Type B pancreatic cell (in vitro differentiated cells): ENCODE measurements around the gene NRIP1. TPM values are rescaled to one million over a fixed set of nuclear protein-coding genes. Genes with fewer than 3 reads are reported as not detected.

Experiments used
- DNase-seq: peaks from one replicate; pipeline ENCODE4 v3.0.0; 2021; ENCODE audit warnings: mixed read lengths; ENCODE audit not compliant: unreplicated experiment; ENCODE audit errors: extremely low spot score
- H3K27ac Mint-ChIP-seq: 2 replicates; pipeline ENCODE4 v1.8.0; 2021; ENCODE audit warnings: mild to moderate bottlenecking, mixed read lengths
- H3K27me3 Mint-ChIP-seq: 2 replicates; pipeline ENCODE4 v1.8.0; 2021; ENCODE audit warnings: mixed read lengths
- H3K36me3 Mint-ChIP-seq: 2 replicates; pipeline ENCODE4 v1.8.0; 2021; ENCODE audit warnings: mixed read lengths
- H3K4me1 Mint-ChIP-seq: one replicate; pipeline ENCODE4 v1.8.0; 2021; ENCODE audit warnings: mixed read lengths; ENCODE audit not compliant: unreplicated experiment
- H3K4me3 Mint-ChIP-seq: 2 replicates; pipeline ENCODE4 v1.8.0; 2021; ENCODE audit warnings: mild to moderate bottlenecking, mixed read lengths
- H3K9me3 Mint-ChIP-seq: 2 replicates; pipeline ENCODE4 v1.8.0; 2021; ENCODE audit warnings: mixed read lengths
- CTCF ChIP-seq: fragments of 200-600 bp; sonication (generic); conservative IDR thresholded peaks from 2 replicates; pipeline ENCODE4 v1.5.0; 2021; ENCODE audit warnings: antibody characterized with exemption, mild to moderate bottlenecking
- total RNA-seq: library from RNA; stranded (reverse); gene quantifications from 2 replicates; pipeline ENCODE4 v1.2.1, GENCODE V29; 2021; ENCODE audit warnings: low replicate concordance

The NRIP1 gene
- total RNA-seq, 1 donor from 2014 or later = 88.6 TPM

GRCh38 chr21:15050568-15051377 lies 14.0 kb downstream of the NRIP1 start:
- TF ChIP-seq CTCF = no peak
- Mint-ChIP-seq H3K27ac (peak overlapping the region; percentile 42), H3K36me3 (peaks cover 19% of the 10 kb centered on the region), H3K4me3 (peak overlapping the region; percentile 38), H3K4me1 (peaks cover 51% of the 10 kb centered on the region), H3K9me3 (peaks cover 11% of the 10 kb centered on the region), H3K27me3 (no peaks in the 10 kb centered on the region)
- no peak for DNase-seq

- no peak for TF ChIP-seq CTCF
- H3K27ac Mint-ChIP-seq = no peak overlapping the region
- peaks cover 23% of the 10 kb centered on the region for H3K9me3 Mint-ChIP-seq
- H3K27me3 Mint-ChIP-seq = no peaks in the 10 kb centered on the region
- no peak overlapping the region for H3K4me3 Mint-ChIP-seq
- DNase-seq = no peak
- peaks cover 4% of the 10 kb centered on the region for H3K4me1 Mint-ChIP-seq
- peaks cover 48% of the 10 kb centered on the region for H3K36me3 Mint-ChIP-seq
Observed at GRCh38 chr21:15045017-15045416, 19.8 kb downstream of the NRIP1 start.

GRCh38 chr21:15042531-15042930 lies 22.3 kb downstream of the NRIP1 start:
- no peak overlapping the region for H3K27ac Mint-ChIP-seq
- H3K36me3 Mint-ChIP-seq = peaks cover 60% of the 10 kb centered on the region
- peaks cover 23% of the 10 kb centered on the region for H3K9me3 Mint-ChIP-seq
- peaks cover 8% of the 10 kb centered on the region for H3K4me1 Mint-ChIP-seq
- H3K27me3 Mint-ChIP-seq = no peaks in the 10 kb centered on the region
- H3K4me3 Mint-ChIP-seq = no peak overlapping the region
- TF ChIP-seq CTCF = no peak
- DNase-seq = no peak

- H3K36me3 Mint-ChIP-seq = peaks cover 41% of the 10 kb centered on the region
- no peak for TF ChIP-seq CTCF
- no peak for DNase-seq
- peaks cover 7% of the 10 kb centered on the region for H3K9me3 Mint-ChIP-seq
- H3K27me3 Mint-ChIP-seq = no peaks in the 10 kb centered on the region
- no peak overlapping the region for H3K4me3 Mint-ChIP-seq
- H3K4me1 Mint-ChIP-seq = peaks cover 15% of the 10 kb centered on the region
- no peak overlapping the region for H3K27ac Mint-ChIP-seq
Observed at GRCh38 chr21:15039607-15040299, 25.0 kb downstream of the NRIP1 start.

GRCh38 chr21:15037900-15038293 lies 26.9 kb downstream of the NRIP1 start:
- peaks cover 5% of the 10 kb centered on the region for H3K9me3 Mint-ChIP-seq
- H3K27me3 Mint-ChIP-seq = no peaks in the 10 kb centered on the region
- no peak for TF ChIP-seq CTCF
- no peak for DNase-seq
- no peak overlapping the region for H3K4me3 Mint-ChIP-seq
- H3K27ac Mint-ChIP-seq = no peak overlapping the region
- H3K4me1 Mint-ChIP-seq = peaks cover 26% of the 10 kb centered on the region
- peaks cover 32% of the 10 kb centered on the region for H3K36me3 Mint-ChIP-seq
